HAP-1 (cell line): ENCODE results near the gene INPP5E.

Experiments used
- DNase-seq, 2 experiments: peaks; one replicate each; pipeline ENCODE4 v3.0.0-alpha.2; 2016 to 2020; ENCODE audit warnings: low spot score in 2 of 2
- H3K27me3 ChIP-seq: fragments of 250-450 bp; sonication (Bioruptor Pico); 2 replicates; pipeline ENCODE4 v1.5.1; 2020; ENCODE audit warnings: low read depth, mild to moderate bottlenecking, moderate library complexity
- H3K36me3 ChIP-seq: fragments of 250-450 bp; sonication (Bioruptor Pico); replicated peaks from 2 replicates; pipeline ENCODE4 v1.5.1; 2020; ENCODE audit warnings: mild to moderate bottlenecking
- H3K4me1 ChIP-seq: fragments of 250-450 bp; sonication (Bioruptor Pico); 2 replicates; pipeline ENCODE4 v1.5.1; 2020; ENCODE audit warnings: mild to moderate bottlenecking
- H3K4me3 ChIP-seq: fragments of 250-450 bp; sonication (Bioruptor Pico); 2 replicates; pipeline ENCODE4 v1.5.1; 2020; ENCODE audit warnings: mild to moderate bottlenecking, moderate library complexity
- H3K9me3 ChIP-seq: fragments of 250-450 bp; sonication (Bioruptor Pico); 2 replicates; pipeline ENCODE4 v1.5.1; 2020; ENCODE audit warnings: mild to moderate bottlenecking, moderate library complexity
- in situ Hi-C: fragments of 300-500 bp; cut with MboI; formaldehyde crosslinking; loops from 3 replicates; pipeline ENCODE4 v1.14.3; 2020; ENCODE audit warnings: low sequenced_read_pairs, inconsistent platforms, mixed read lengths

Gene INPP5E

GRCh38 chr9:136464241-136464640 is 24.6 kb upstream of the INPP5E start:
- in situ Hi-C loops: no loop called here
- Histone ChIP-seq H3K9me3 (no peaks in the 10 kb centered on the region), H3K4me3 (no peak overlapping the region), H3K36me3 (peaks cover 95% of the 10 kb centered on the region), H3K27me3 (no peaks in the 10 kb centered on the region), H3K4me1 (no peaks in the 10 kb centered on the region)
- DNase-seq: no peak

GRCh38 chr9:136463578-136463977 is 23.9 kb upstream of the INPP5E start:
- Histone ChIP-seq H3K9me3 (no peaks in the 10 kb centered on the region), H3K27me3 (no peaks in the 10 kb centered on the region), H3K4me1 (no peaks in the 10 kb centered on the region), H3K4me3 (no peak overlapping the region), H3K36me3 (peaks cover 95% of the 10 kb centered on the region)
- in situ Hi-C loops: no loop called here
- no peak for DNase-seq

DNA sequence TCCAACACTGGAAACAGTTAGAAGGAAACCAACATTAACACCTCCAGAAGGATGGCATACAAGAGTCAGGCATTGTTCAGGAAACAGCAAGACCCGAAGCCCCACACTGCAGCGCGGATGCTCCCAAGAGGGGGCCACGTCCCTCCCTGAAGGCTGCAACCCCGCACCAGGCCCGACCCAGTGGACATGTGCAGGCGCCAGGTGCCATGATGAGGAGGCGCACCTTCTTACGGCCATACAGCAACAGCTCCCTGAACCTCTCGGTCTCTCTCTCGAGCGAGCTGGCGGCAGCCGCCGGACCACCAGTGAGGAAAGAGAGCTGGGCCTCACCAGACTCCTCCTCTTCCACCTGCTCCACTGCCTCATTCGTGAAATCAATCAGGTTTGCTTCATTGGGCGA is 23.0 kb upstream of the INPP5E start:
- Histone ChIP-seq H3K36me3 (peaks cover 93% of the 10 kb centered on the region), H3K9me3 (no peaks in the 10 kb centered on the region), H3K27me3 (no peaks in the 10 kb centered on the region), H3K4me1 (no peaks in the 10 kb centered on the region), H3K4me3 (no peak overlapping the region)
- no peak for DNase-seq
- in situ Hi-C loops: no loop called here

DNA sequence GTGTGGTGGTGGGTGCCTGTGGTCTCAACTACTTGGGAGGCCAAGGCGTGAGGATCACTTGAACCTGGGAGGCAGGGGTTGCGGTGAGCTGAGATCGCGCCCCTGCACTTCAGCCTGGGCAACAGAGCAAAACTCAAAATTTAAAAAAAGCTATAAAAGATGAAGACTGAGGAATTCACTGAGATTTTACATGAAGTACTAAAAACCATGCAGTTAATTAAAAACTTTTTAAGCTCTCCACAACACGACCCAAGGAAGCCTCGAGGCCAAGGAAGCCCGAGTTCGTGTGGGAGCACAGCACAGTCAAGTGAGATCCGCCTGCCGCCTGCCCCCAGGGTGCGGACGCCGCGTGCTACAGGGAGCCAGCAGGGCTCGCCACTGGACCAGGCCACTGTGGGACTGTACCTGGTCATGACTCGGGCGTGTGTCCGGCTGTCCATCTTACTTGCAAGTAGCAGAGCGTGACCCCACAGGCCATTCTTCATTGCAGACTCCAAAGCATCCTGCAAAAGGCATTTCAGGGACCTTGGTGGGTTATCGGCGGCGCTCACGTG is 21.2 kb upstream of the INPP5E start:
- Histone ChIP-seq H3K36me3 (peaks cover 95% of the 10 kb centered on the region), H3K4me1 (no peaks in the 10 kb centered on the region), H3K9me3 (no peaks in the 10 kb centered on the region), H3K27me3 (no peaks in the 10 kb centered on the region), H3K4me3 (no peak overlapping the region)
- DNase-seq: no peak
- in situ Hi-C loops: no loop called here

DNA sequence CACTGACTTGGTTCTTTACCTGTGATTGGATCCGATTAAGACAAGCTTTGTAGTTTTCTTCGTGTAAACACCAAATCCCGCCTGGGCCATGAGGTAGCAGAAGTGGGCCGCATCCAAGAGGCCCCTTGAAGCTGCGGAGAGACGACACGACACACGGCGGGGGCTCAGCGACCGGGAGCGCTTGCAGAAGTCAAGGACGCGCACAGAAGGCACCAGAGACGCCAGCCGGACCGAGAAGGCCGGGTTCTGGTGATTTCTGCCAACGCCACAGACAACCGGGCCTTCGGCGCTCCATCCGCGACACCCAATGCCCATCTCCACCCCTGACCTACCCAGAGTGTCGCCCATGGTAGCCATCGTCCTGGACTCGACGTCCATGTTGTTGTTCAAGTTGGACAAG is 19.8 kb upstream of the INPP5E start:
- Histone ChIP-seq H3K9me3 (no peaks in the 10 kb centered on the region), H3K27me3 (no peaks in the 10 kb centered on the region), H3K4me3 (no peak overlapping the region), H3K4me1 (no peaks in the 10 kb centered on the region), H3K36me3 (peaks cover 95% of the 10 kb centered on the region)
- in situ Hi-C loops: no loop called here
- DNase-seq: no peak

DNA sequence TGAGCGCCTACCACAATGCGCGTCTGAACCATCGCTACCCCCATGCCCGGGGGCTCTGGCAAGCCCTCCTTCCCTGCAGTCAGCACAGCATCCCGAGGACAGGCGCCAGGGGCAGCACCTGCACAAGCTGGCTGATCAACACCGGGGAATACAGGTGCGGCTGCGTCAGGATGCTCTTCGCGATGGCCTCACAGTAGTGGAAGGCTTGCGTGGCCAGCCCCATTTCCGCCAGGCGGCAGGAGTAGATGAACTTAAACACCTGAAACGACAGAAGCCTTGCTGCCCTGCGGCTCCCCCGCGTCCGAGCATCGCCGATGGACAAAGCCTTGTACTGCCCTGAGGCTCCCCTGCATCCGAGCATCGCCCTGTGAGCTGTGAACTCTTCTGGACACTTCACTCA is 17.7 kb upstream of the INPP5E start:
- peaks cover 90% of the 10 kb centered on the region for H3K36me3 ChIP-seq

DNA sequence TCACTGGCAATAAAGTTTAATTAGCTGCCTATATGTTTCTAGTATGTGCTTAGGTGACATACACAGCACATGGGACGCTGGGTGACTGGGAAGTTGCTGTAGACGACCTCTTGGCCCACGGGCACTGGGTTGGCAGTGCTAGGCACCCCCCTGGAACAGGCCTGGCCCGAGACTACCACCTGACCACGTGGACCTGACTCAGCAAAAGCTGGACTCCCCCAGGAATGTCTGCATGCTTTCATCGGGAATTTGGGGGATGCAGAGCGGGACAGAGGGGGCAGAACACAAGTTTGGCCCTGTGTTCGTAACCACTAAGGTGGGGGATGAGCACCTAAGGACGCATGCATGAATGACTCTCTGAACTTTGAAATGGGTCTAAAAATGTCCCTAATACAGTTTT is 16.6 kb upstream of the INPP5E start:
- H3K4me1 ChIP-seq: no peaks in the 10 kb centered on the region
- peaks cover 87% of the 10 kb centered on the region for H3K36me3 ChIP-seq

More for the DNA sequence above, 17.7 kb upstream of the INPP5E start:
- no peak overlapping the region for H3K4me3 ChIP-seq
- DNase-seq: no peak
- no peaks in the 10 kb centered on the region for H3K27me3 ChIP-seq
- H3K9me3 ChIP-seq: no peaks in the 10 kb centered on the region
- in situ Hi-C loops: no loop called here
- no peaks in the 10 kb centered on the region for H3K4me1 ChIP-seq

GRCh38 chr9:136455043-136456002 is 15.7 kb upstream of the INPP5E start:
- H3K9me3 ChIP-seq: no peaks in the 10 kb centered on the region
- in situ Hi-C loops: no loop called here
- DNase-seq: no peak
- H3K4me1 ChIP-seq: no peaks in the 10 kb centered on the region
- peaks cover 89% of the 10 kb centered on the region for H3K36me3 ChIP-seq
- no peaks in the 10 kb centered on the region for H3K27me3 ChIP-seq
- H3K4me3 ChIP-seq: no peak overlapping the region

More for the DNA sequence above, 16.6 kb upstream of the INPP5E start:
- in situ Hi-C loops: no loop called here
- Histone ChIP-seq H3K9me3 (no peaks in the 10 kb centered on the region), H3K27me3 (no peaks in the 10 kb centered on the region), H3K4me3 (no peak overlapping the region)
- DNase-seq: no peak

DNA sequence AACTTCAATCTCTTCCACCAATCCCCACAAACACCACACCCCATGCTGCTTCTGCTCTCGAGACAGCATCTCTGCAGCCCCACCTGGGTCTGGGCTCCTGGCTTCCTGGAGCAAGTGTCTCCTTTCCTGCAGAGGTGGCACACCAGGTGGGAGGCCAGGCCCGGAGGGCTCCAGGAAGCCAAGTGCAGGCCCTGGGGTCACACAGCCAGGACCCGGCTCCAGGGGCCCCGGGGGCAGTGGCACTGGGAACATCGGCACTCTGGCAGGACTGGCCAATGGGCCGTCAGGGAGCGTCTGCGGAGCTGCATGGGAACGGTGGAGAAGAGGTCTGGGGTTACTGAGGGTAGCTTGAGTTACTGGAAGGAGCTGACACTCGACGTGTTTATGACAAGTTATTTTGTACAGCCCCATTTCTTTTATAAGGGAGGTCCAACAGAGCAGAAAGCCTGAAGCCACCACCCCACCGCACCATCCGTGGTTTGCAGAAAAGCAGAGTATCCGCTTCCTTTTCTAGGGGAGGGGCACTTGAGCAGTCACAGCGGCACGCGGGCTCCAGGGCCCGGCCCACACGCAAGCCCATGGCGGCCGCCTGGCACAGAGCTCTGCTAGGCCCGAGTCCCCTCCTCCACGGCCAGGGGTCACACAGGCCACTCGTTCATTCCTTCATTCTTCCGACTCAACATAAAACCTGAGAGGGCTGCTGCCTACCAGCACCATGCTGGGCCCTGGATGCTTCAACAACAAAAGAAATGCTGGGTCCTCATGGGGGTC is 14.6 kb upstream of the INPP5E start:
- Histone ChIP-seq H3K4me1 (no peaks in the 10 kb centered on the region), H3K36me3 (peaks cover 89% of the 10 kb centered on the region), H3K27me3 (no peaks in the 10 kb centered on the region), H3K4me3 (no peak overlapping the region), H3K9me3 (no peaks in the 10 kb centered on the region)
- in situ Hi-C loops: no loop called here
- no peak for DNase-seq

DNA sequence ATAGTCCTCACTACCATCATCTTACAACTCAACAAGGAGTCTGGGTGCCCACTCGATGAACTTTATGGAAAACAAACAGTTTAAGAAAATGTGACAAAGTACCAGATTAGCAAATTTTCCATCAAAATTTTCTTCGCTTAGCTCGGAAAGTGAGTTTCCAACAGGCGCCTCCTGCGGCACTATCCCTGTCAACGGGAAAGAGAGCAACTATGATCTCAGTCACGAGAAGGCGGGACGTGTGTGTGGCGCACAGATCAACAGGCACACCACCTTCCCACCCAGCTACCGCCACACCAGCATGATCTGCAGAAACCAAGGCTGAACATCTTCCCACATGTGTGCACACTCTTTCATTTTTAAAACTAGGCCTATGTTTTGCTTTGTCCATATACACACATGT is 13.7 kb upstream of the INPP5E start:
- no peaks in the 10 kb centered on the region for H3K4me1 ChIP-seq
- no peak for DNase-seq
- H3K27me3 ChIP-seq: no peaks in the 10 kb centered on the region
- in situ Hi-C loops: no loop called here
- H3K9me3 ChIP-seq: no peaks in the 10 kb centered on the region
- no peak overlapping the region for H3K4me3 ChIP-seq
- H3K36me3 ChIP-seq: peaks cover 85% of the 10 kb centered on the region

- Histone ChIP-seq H3K36me3 (peaks cover 79% of the 10 kb centered on the region), H3K27me3 (no peaks in the 10 kb centered on the region), H3K9me3 (no peaks in the 10 kb centered on the region), H3K4me3 (no peak overlapping the region), H3K4me1 (no peaks in the 10 kb centered on the region)
- in situ Hi-C loops: no loop called here
- no peak for DNase-seq
Measured at GRCh38 chr9:136451221-136451877, 11.7 kb upstream of the INPP5E start.

- Histone ChIP-seq H3K9me3 (no peaks in the 10 kb centered on the region), H3K36me3 (peaks cover 74% of the 10 kb centered on the region), H3K27me3 (no peaks in the 10 kb centered on the region), H3K4me3 (no peak overlapping the region), H3K4me1 (no peaks in the 10 kb centered on the region)
- in situ Hi-C loops: no loop called here
- no peak for DNase-seq
Measured at GRCh38 chr9:136448655-136449054, 9.0 kb upstream of the INPP5E start.

DNA sequence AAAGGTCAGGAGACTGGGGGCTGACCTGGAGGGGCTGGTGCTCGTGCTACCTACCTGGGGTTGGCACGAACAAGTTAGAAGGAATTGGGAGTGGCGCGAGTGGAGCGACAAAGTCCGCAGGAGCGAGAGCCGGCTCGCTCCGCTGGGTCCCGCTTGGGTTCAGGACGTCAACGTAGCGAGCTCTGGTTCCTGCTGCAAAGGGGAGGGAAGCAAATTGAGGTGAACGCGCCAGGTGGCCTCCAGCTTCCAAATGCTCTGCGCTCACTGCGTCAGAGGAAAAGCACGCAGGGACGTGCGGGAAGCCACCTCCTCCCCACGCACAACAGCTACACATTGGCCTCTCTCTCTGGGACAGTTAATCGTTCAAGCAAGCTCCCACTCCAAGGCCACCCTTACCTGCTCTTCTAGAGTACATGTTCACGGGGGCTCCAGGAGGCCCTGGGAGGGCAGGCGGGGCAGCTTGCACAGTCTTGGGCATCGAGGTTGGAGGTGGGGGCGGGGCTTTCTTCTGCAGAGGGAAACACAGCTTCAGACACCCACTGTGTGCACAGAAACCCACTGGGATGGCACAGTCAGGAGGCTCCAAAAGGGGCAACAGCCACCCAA is 7.6 kb upstream of the INPP5E start:
- no peak for DNase-seq
- no peaks in the 10 kb centered on the region for H3K4me1 ChIP-seq
- peaks cover 78% of the 10 kb centered on the region for H3K36me3 ChIP-seq
- H3K27me3 ChIP-seq: no peaks in the 10 kb centered on the region
- H3K9me3 ChIP-seq: no peaks in the 10 kb centered on the region
- in situ Hi-C loops: no loop called here
- no peak overlapping the region for H3K4me3 ChIP-seq
